C1 segment of cervical spinal cord (tissue), 14 donors: Measurements from ENCODE around the gene CISD1.
A peak's percentile ranks its signal among the peaks of the same experiment; 100 is the strongest.

Experiments used
- DNase-seq, 14 donors: peaks; one replicate each; lab custom pipeline; 2025; lab: John Stamatoyannopoulos, UW

Gene CISD1

GRCh38 chr10:58265249-58265648, 3.7 kb upstream of the CISD1 start:
- DNase-seq: no peak

DNA sequence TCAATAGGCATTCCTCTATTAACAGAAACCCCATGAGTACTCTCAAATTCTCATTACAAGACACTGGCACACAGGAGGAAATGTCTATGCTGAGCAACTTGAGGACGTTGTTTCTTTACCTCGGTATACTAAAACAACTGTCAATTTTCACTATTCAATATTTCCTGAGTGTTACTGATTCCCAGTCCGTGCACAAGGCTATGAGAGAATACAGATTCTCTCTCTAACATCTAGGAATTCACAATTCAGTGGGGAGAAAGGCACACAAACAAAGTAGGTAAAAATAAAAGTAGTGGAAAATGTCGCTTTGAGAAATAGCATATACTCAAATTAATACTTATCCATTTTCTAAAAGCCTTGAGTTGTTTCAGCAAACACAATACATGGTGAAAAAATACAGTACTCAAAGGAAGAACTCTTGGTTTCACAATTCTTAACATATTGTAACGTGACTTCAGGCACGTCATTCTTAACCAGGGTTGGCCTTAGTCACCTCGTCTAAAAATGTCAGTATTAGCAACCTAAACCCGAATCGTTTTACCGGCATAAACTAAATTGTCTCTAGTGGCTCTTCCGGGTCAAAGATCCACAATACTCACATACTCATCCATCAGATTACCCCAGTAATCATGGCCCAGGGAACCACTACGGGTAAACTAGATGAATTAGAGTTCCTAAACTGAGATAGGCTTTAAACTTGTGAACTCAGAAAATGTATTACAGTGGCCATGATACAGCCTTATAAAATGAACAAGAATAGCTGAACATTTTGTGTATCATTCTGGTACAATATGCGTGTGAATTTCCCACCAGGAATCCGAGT, 2.7 kb upstream of the CISD1 start:
- peak in 1 of 14 donors; percentile 41 for DNase-seq

DNA sequence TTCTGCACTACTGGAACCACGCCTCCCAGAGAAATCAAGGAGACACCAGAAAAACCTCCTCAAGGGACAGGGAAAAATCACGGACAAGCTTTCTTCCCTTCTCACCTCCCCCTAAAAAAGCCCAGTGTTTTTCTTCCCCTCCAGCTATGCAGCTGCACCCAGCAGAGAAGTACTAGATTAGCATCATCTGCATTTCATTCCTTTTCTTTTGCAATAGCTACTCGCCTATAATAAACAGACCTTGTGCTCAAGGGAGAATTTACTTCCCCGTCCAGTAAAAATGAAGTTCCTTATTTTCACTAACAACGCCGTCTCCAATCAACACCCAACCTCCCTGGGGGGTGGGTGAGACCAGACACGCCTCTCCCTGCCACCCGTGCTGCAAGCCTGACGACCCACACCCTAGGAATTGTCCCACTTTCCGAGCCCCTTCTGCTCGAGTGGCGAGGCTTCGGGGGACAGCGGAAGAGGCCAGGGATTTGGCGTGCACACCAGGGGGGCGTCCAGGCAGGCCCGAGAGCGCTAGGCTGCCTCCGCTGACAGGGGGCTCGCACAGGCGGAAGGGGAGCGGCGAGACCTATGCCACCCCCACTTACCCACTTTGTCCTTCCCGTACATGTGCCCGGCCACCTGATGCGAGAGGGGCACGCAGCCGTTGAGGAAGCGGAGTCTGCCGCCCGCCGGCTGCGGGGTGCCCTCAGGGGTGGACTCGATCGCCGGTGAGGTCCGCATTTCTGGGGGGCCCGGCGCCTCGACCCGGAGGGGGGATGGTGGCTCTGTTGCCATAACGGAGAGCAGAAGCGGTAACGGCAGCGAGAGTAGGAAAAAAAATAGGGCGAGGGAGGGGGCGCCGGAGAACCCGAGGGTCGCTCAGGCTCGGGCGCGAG, 1.9 kb upstream of the CISD1 start:
- DNase-seq: peak in 12 of 14 donors; percentile 28 to 85 (median 67)

- DNase-seq: peak; percentile 69 to 98 (median 91)
Observed at GRCh38 chr10:58267713-58268453, 1.1 kb upstream of the CISD1 start, which contains the start of gene IPMK. Gene IPMK, minus strand, starts transcription at chr10:58267894. Its CDS starts 283 bp downstream, at chr10:58267611.

DNA sequence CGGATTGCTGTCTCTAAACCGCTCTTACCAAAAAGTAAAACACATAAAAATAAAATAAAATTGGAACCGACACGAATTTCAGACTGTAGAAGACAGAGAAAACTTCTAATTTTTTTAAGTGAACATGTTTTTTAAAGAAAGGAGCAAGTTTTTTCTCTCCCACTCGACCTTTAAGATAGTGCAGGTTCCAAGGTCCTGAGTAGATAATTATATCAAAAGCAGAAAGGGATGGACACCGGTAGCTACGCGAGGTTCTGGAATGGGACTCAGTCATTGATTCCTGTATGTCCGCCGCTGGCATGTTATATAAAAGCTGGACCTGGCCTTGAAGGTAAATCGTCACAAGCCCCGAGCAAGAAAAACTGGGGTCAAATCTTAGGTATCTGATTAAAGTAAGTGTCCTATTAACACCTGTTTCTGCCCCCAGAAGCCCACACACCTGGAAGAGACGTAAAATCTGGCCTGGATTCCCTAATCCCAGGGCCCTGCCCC, 462 bp upstream of the CISD1 start:
- no peak for DNase-seq

- DNase-seq: peak in 1 of 14 donors; percentile 53
Observed at GRCh38 chr10:58269782-58270290, 874 bp downstream of the CISD1 start.

GRCh38 chr10:58275261-58275660, 6.3 kb downstream of the CISD1 start:
- DNase-seq: no peak

- DNase-seq: no peak
Observed at GRCh38 chr10:58275908-58276307, 6.9 kb downstream of the CISD1 start.

DNA sequence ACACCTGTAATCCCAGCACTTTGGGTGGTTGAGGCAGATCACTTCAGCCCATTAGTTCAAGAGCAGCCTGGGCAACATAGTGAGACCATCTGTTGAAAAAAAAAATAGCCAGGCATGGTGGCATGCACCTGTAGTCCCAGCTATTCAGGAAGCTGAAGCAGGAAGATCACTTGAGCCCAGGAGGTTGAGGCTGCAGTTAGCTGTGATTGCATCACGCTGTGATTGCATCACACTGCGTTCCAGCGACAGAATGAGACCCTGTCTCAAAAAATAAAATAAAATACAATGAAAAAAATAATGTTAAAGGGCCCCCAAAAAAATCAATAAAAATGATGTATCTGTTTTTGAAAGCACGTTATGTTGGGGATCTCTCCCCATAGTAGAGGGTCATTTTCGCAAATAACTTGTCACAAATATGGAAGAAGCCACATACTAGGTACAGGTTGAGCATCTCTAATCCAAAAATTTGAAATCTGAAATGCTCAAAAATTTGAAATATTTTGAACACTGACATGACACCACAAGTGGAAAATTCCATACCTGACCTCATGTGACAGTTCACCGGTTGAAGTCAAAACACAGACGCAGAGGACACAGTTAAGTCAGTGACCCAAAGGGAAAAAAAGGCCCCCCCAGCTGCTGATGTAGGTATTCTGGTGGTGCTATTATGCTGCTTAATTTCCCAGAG, 9.5 kb downstream of the CISD1 start:
- no peak for DNase-seq

GRCh38 chr10:58278962-58279307, 10.0 kb downstream of the CISD1 start:
- no peak for DNase-seq

- no peak for DNase-seq
Observed at GRCh38 chr10:58280477-58280876, 11.5 kb downstream of the CISD1 start.

DNA sequence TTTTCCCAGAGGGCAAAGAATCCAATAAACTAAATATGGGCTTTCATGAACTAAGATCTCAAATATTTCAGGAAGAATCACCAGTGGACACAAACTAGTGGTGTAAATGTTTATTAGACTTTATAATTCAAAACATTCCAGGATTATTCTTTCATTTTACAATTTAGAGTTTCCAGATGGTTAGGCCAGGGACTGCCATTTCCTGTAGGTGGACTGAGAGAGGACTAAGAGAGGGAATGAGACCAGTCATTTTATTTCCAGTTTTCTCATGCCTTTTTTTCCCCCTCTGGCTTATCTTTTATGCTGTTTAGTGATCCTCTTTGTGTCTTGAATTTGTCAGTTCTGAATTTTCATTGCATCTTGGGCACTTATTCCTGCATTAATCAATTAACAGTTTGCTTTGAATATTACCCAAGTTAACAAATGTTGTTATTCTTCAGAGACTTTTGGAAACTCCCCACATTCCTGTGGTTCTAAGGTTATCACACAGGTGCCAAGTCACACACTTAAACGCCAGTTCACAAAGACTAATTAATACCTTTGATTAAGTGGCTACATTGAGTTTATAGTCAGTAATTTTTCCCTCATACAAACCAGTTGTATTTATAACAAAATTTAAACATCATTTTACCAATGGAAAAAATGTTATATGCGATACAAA, 12.3 kb downstream of the CISD1 start:
- DNase-seq: no peak

DNA sequence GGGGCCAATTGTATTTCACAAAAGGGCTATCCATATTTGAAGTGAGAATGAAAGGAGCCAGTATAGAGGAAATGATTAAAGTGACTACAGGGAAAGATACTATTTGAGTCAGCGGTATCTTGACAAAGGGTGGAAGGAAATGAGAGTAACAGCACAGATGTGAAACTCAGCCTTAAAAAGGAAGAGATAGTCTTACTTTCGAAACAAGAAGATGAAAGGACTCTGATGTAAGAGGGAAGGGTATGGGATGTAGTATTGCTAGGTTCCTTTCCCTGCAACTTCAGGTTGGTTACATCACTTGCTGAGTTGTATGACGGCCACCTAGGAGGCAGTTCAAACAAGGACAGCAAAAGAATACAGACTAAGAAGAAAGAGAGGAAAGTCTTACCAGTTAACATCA, 13.7 kb downstream of the CISD1 start:
- no peak for DNase-seq

GRCh38 chr10:58291538-58292174, 22.7 kb downstream of the CISD1 start:
- peak in 1 of 14 donors; percentile 21 for DNase-seq

DNA sequence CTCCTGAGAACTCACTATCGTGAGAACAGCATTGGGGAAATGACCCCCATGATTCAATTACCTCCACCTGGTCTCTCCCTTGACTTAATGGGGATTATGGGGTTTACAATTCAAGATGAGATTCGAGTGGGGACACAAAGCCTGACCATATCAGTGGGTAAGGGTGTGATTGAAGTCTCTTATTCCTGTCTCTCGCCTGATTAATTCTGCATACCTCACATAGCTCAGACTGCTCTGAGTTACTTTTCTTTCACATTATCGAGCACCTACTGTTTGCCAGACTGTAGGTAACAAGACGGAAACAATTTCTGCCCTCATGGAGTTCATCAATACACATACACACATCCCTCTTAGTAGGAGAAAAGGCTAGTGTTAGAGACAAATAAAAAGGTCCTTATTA, 25.0 kb downstream of the CISD1 start:
- no peak for DNase-seq

- DNase-seq: peak in 4 of 14 donors; percentile 0 to 31 (median 6)
Observed at GRCh38 chr10:58299580-58299979, 30.6 kb downstream of the CISD1 start.

GRCh38 chr10:58300676-58301075, 31.7 kb downstream of the CISD1 start:
- DNase-seq: no peak

DNA sequence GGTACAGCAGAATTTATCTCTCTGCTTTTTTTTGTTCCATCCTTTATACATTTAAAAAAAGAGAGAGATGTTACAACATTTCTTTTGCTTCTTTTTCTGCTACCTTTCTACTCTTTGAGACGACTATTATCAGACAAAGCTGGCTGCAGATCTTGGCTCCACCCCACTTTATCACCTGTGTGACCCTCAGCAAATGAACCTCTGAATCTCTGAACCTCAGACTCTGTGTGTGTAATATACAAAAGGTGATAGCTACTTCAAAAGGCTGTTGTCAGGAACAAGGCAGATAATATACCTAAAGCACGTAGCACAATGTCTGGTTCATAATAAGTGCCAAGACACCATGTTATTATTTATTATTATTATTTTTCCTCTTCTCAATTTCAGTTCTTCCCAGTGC, 33.3 kb downstream of the CISD1 start:
- DNase-seq: no peak

DNA sequence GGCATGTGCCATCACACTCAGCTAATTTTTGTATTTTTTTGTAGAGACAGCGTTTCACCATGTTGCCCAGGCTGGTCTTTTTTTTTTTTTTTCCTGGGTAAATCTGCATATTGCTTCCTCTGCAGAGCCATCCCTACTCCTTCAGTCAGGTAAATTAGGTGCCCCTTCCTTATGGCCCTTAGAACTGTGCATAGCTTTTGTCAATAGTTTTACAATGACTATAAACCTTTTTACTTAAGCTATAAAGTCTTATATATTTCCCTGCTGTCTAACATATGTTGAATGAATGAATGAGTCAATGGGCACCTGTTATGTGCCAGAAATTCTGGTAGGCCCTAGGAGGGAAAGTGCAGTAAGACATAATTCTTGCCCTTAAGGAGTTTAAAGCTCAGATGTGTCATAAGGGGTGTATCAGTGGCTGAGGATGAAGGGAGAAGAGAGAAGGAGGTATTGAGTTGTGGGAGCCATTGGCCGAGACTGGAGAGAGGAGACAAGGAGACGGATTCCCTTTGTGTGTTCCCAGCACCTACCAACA, 35.2 kb downstream of the CISD1 start:
- no peak for DNase-seq

DNA sequence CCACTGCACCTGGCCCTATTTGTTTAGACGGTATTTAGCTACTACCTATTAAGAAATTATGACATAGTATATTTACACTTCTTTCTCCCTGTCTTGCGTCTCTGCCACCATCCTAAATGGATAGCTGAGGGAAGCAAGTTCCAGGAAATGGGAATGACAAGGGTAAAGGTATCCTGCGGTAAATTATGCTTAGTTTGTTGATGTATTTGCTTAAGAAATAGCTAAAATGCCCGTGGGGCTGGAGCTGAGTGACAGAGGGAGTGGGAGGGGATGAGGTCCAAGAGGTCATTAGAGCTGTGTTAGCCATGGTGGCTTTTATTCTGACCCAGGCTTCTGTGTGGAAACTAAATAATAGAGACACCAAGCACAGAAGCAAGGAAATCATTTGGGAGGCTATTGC, 36.9 kb downstream of the CISD1 start:
- no peak for DNase-seq
